A549 (cell line): Measurements from ENCODE around the gene RBM17.

ENCODE experiments used
- BHLHE40 ChIP-seq: IDR thresholded peaks from 2 replicates; pipeline ENCODE4 v1.6.1; 2012; ENCODE audit warnings: low read depth, low read length, inconsistent platforms
- CHD2 ChIP-seq: fragments of 150-350 bp; IDR thresholded peaks from 2 replicates; pipeline ENCODE4 v1.6.1; 2014; ENCODE audit warnings: low read length; ENCODE audit not compliant: partially characterized antibody
- CTCF ChIP-seq: fragments of >200 bp; sonication (Bioruptor Twin); formaldehyde crosslinking; IDR thresholded peaks from 3 replicates; pipeline ENCODE4 v1.5.1; 2016
- ESRRA ChIP-seq: fragments of 150-350 bp; IDR thresholded peaks from 2 replicates; pipeline ENCODE4 v1.6.1; 2014; ENCODE audit warnings: mild to moderate bottlenecking, low read length, borderline replicate concordance
- HDAC2 ChIP-seq: fragments of 200-600 bp; sonication (generic); IDR thresholded peaks from 2 replicates; pipeline ENCODE4 v1.6.1; 2016
- MAX ChIP-seq: IDR thresholded peaks from 2 replicates; pipeline ENCODE4 v1.6.1; 2012
- NPAS2 ChIP-seq: fragments of 250-450 bp; sonication (Bioruptor Pico); IDR thresholded peaks from 2 replicates; pipeline ENCODE4 v1.8.0; 2022; ENCODE audit warnings: mild to moderate bottlenecking, moderate library complexity, borderline replicate concordance
- RAD21 ChIP-seq, 2 experiments: fragments of >200 bp in 1 of 2; sonication (Bioruptor Twin) in 1 of 2; formaldehyde crosslinking in 1 of 2; IDR thresholded peaks in 1 of 2; conservative IDR thresholded peaks in 1 of 2; 2 replicates in 1 of 2; 3 replicates in 1 of 2; pipeline ENCODE4 v1.6.1; 2012 to 2018; ENCODE audit warnings: inconsistent platforms in 1 of 2
- RCOR1 ChIP-seq: fragments of 150-350 bp; IDR thresholded peaks from 2 replicates; pipeline ENCODE4 v1.6.1; 2014; ENCODE audit warnings: antibody characterized with exemption, low read length, low read depth
- SMC3 ChIP-seq: fragments of >200 bp; sonication (Bioruptor Twin); formaldehyde crosslinking; IDR thresholded peaks from 3 replicates; pipeline ENCODE4 v1.6.1; 2018; ENCODE audit warnings: inconsistent platforms
- TFCP2L1 ChIP-seq: fragments of 250-450 bp; sonication (Bioruptor Pico); IDR thresholded peaks from 2 replicates; pipeline ENCODE4 v1.5.0; 2021; ENCODE audit warnings: mild to moderate bottlenecking
- TP53 ChIP-seq: fragments of 250-450 bp; sonication (Bioruptor Pico); IDR thresholded peaks from 2 replicates; pipeline ENCODE4 v1.5.0; 2021; ENCODE audit warnings: mild to moderate bottlenecking, moderate library complexity
- ZNF302 ChIP-seq: fragments of 250-450 bp; sonication (Bioruptor Pico); IDR thresholded peaks from 2 replicates; pipeline ENCODE4 v1.9.0; 2021; ENCODE audit warnings: inconsistent platforms, mild to moderate bottlenecking, moderate library complexity
- TF ChIP-seq, protein P1 (sequence below): fragments of 250-450 bp; sonication (Bioruptor Pico); IDR thresholded peaks from 2 replicates; pipeline ENCODE4 v1.5.0; 2021; ENCODE audit warnings: mild to moderate bottlenecking, moderate library complexity, borderline replicate concordance

DNA sequence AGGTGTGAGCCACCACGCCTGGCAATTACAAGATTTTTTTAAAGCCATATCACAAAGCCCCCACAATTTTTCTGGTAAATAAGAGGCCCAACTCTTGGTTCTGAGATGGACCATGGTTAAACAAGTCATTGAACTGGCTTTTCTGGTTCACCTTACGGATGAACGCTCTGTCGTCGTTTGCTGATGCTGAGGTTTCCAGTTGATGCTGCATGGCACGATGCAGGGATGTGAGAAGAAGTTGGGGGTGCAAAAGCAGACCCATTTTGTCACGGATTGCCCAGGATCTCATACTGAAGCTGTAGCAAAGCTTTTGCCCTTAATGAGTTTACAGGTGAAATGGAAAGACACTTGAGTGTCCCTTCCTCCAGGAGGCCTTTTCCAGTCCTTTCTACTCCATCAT is 24.7 kb upstream of the RBM17 start:
- TF ChIP-seq CTCF (no peak), RCOR1 (no peak), NPAS2 (CRISPR knock-in tag) (no peak), SMC3 (no peak), ESRRA (no peak), RAD21 (conservative IDR thresholded peaks at IDR 0.05 in 1 of 2, IDR thresholded peaks at IDR 0.05 in 1 of 2) (no peak), TP53 (CRISPR knock-in tag) (no peak), TFCP2L1 (CRISPR knock-in tag) (no peak), ZNF302 (CRISPR knock-in tag) (no peak), CHD2 (no peak), MAX (no peak), HDAC2 (no peak), BHLHE40 (no peak)
- TF ChIP-seq, protein P1, sequence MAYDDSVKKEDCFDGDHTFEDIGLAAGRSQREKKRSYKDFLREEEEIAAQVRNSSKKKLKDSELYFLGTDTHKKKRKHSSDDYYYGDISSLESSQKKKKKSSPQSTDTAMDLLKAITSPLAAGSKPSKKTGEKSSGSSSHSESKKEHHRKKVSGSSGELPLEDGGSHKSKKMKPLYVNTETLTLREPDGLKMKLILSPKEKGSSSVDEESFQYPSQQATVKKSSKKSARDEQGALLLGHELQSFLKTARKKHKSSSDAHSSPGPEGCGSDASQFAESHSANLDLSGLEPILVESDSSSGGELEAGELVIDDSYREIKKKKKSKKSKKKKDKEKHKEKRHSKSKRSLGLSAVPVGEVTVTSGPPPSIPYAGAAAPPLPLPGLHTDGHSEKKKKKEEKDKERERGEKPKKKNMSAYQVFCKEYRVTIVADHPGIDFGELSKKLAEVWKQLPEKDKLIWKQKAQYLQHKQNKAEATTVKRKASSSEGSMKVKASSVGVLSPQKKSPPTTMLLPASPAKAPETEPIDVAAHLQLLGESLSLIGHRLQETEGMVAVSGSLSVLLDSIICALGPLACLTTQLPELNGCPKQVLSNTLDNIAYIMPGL = no peak
